Keratinocyte (primary cell): ENCODE data around the gene CRABP1. TPM values are rescaled to one million over a fixed set of nuclear protein-coding genes. Genes with fewer than 3 reads are reported as not detected.

Experiments
- DNase-seq: peaks from one replicate; pipeline ENCODE4 v3.0.0-alpha.2; 2011; ENCODE audit warnings: low read depth, missing footprints, low spot score
- FAIRE-seq: peaks from 2 replicates; lab custom pipeline; 2011; peaks lifted over from hg19 to GRCh38; lab: Jason Lieb, UNC
- H2AFZ ChIP-seq: 2 replicates; pipeline ENCODE4 v1.6.0; 2012; ENCODE audit warnings: low read length, control low read depth, inconsistent platforms; ENCODE audit not compliant: control insufficient read depth
- H3K27ac ChIP-seq: 2 replicates; pipeline ENCODE4 v1.5.1; 2011; ENCODE audit warnings: low read length; ENCODE audit not compliant: control insufficient read depth, insufficient read depth
- H3K27me3 ChIP-seq: 3 replicates; pipeline ENCODE4 v1.6.0; 2011; ENCODE audit warnings: low read length; ENCODE audit not compliant: control insufficient read depth, insufficient read depth; ENCODE audit errors: extremely low read depth
- H3K36me3 ChIP-seq, 2 experiments: 2 replicates in 1 of 2; 3 replicates in 1 of 2; pipeline ENCODE4 v1.5.1; 2011; ENCODE audit warnings: low read length in 2 of 2, mild to moderate bottlenecking in 1 of 2; ENCODE audit not compliant: control insufficient read depth in 2 of 2, insufficient read depth in 2 of 2; ENCODE audit errors: extremely low read depth in 1 of 2
- H3K4me1 ChIP-seq: 3 replicates; pipeline ENCODE4 v1.5.1; 2011; ENCODE audit warnings: low read length; ENCODE audit not compliant: control insufficient read depth, insufficient read depth; ENCODE audit errors: extremely low read depth
- H3K4me2 ChIP-seq: 3 replicates; pipeline ENCODE4 v1.6.0; 2011; ENCODE audit warnings: low read depth, low read length; ENCODE audit not compliant: control insufficient read depth, insufficient read depth; ENCODE audit errors: extremely low read depth
- H3K4me3 ChIP-seq, 3 experiments: fragments of 200-600 bp in 1 of 3; sonication (generic) in 1 of 3; 2 replicates in 2 of 3; 3 replicates in 1 of 3; pipeline ENCODE4 v1.5.1; 2011 to 2016; ENCODE audit warnings: low read length in 3 of 3, mild to moderate bottlenecking in 3 of 3, control low read depth in 2 of 3, inconsistent platforms in 1 of 3, low read depth in 1 of 3, mixed read lengths in 1 of 3, mixed run types in 1 of 3, moderate library complexity in 1 of 3; ENCODE audit not compliant: control insufficient read depth in 2 of 3, insufficient read depth in 2 of 3; ENCODE audit errors: extremely low read depth in 1 of 3
- H3K79me2 ChIP-seq: 2 replicates; pipeline ENCODE4 v1.6.0; 2012; ENCODE audit warnings: low read length; ENCODE audit not compliant: control insufficient read depth, insufficient read depth
- H3K9ac ChIP-seq: 3 replicates; pipeline ENCODE4 v1.6.0; 2011; ENCODE audit warnings: low read length; ENCODE audit not compliant: control insufficient read depth, insufficient read depth; ENCODE audit errors: extremely low read depth
- H3K9me1 ChIP-seq: 3 replicates; pipeline ENCODE4 v1.6.0; 2011; ENCODE audit warnings: low read length; ENCODE audit not compliant: control insufficient read depth, insufficient read depth; ENCODE audit errors: extremely low read depth
- H3K9me3 ChIP-seq: 2 replicates; pipeline ENCODE4 v1.5.1; 2012; ENCODE audit warnings: low read depth, low read length; ENCODE audit not compliant: control insufficient read depth
- H4K20me1 ChIP-seq: 3 replicates; pipeline ENCODE4 v1.6.0; 2011; ENCODE audit warnings: low read length; ENCODE audit not compliant: control insufficient read depth, insufficient read depth; ENCODE audit errors: extremely low read depth
- CTCF ChIP-seq, 3 experiments: IDR thresholded peaks in 1 of 3; conservative IDR thresholded peaks in 1 of 3; optimal IDR thresholded peaks in 1 of 3; 2 replicates in 2 of 3; 3 replicates in 1 of 3; pipeline versions ENCODE3 to v1.5.1; 2011; ENCODE audit warnings: low read length in 3 of 3, mild to moderate bottlenecking in 3 of 3, moderate library complexity in 2 of 3, control low read depth in 1 of 3, inconsistent platforms in 1 of 3; ENCODE audit not compliant: insufficient read depth in 2 of 3; ENCODE audit errors: extremely low read depth in 1 of 3
- EZH2 ChIP-seq: IDR thresholded peaks from one replicate; pipeline ENCODE4 v1.6.1; 2012; ENCODE audit warnings: inconsistent platforms, mild to moderate bottlenecking, low read length, moderate library complexity
- dilution Hi-C: fragments of 300-500 bp; cut with MboI; formaldehyde crosslinking; loops from one replicate; pipeline ENCODE4 v1.7.0; 2020; ENCODE audit warnings: low sequenced_read_pairs; ENCODE audit not compliant: extremely low pct_ligation_motif_present
- polyA plus RNA-seq, 5 experiments: library from polyadenylated mRNA; depleted of rRNA in 3 of 5; stranded (reverse) in 3 of 5; stranded (forward) in 1 of 5; unstranded in 1 of 5; fragments of >200 nt; gene quantifications; 1 replicate in 1 of 5; 2 replicates in 3 of 5; 3 replicates in 1 of 5; pipeline versions ENCODE4 v1.2.1 to v1.2.3, GENCODE V29; 2011 to 2012; ENCODE audit warnings: missing spikeins in 2 of 5, low read depth in 1 of 5, low replicate concordance in 1 of 5

CRABP1 gene
- polyA plus RNA-seq, 1 donor (not counting 4 experiments of a cell fraction or from before 2014, with no cell fraction given) = not detected

- Histone ChIP-seq H3K9me3 (no peaks in the 10 kb centered on the region), H3K4me2 (no peak overlapping the region), H3K79me2 (peaks cover 24% of the 10 kb centered on the region), H4K20me1 (no peaks in the 10 kb centered on the region), H3K4me1 (peaks cover 7% of the 10 kb centered on the region), H2AFZ (no peak overlapping the region), H3K36me3 (no peaks in the 10 kb centered on the region), H3K9me1 (no peaks in the 10 kb centered on the region), H3K27ac (no peak overlapping the region), H3K27me3 (no peaks in the 10 kb centered on the region), H3K4me3 (no peak overlapping the region), H3K9ac (no peak overlapping the region)
- no peak for DNase-seq
- dilution Hi-C loops = no loop called here
- no peak for FAIRE-seq
- TF ChIP-seq EZH2 (no peak), CTCF (optimal IDR thresholded peaks at IDR 0.05 in 1 of 3, IDR thresholded peaks at IDR 0.05 in 1 of 3, conservative IDR thresholded peaks at IDR 0.05 in 1 of 3; ENCODE audit: extremely low read depth in 1 of 3, insufficient read depth in 2 of 3, low read length in 3 of 3) (no peak)
Observed at GRCh38 chr15:78301828-78302227, 38.3 kb upstream of the CRABP1 start.

GRCh38 chr15:78302579-78303312 is 37.4 kb upstream of the CRABP1 start:
- H3K27me3 ChIP-seq = no peaks in the 10 kb centered on the region
- no peak overlapping the region for H3K4me2 ChIP-seq
- H3K9ac ChIP-seq = no peak overlapping the region
- H3K9me1 ChIP-seq = no peaks in the 10 kb centered on the region
- TF ChIP-seq CTCF (optimal IDR thresholded peaks at IDR 0.05 in 1 of 3, IDR thresholded peaks at IDR 0.05 in 1 of 3, conservative IDR thresholded peaks at IDR 0.05 in 1 of 3; ENCODE audit: extremely low read depth in 1 of 3, insufficient read depth in 2 of 3, low read length in 3 of 3) (no peak), EZH2 (no peak)
- H3K79me2 ChIP-seq = peaks cover 16% of the 10 kb centered on the region
- dilution Hi-C loops = no loop called here
- no peaks in the 10 kb centered on the region for H3K9me3 ChIP-seq
- H3K36me3 ChIP-seq = no peaks in the 10 kb centered on the region
- no peak overlapping the region for H2AFZ ChIP-seq
- DNase-seq = no peak
- no peaks in the 10 kb centered on the region for H4K20me1 ChIP-seq
- H3K4me1 ChIP-seq = peaks cover 6% of the 10 kb centered on the region
- no peak overlapping the region for H3K4me3 ChIP-seq
- FAIRE-seq = no peak
- H3K27ac ChIP-seq = no peak overlapping the region
